ENCODE measurements around the gene DGKK. TPM values are rescaled to one million over a fixed set of nuclear protein-coding genes. Genes with fewer than 3 reads are reported as not detected.
"Not testable (repeated sequence)": the region's sequence is repeated elsewhere in the genome, so short reads cannot be mapped to it uniquely, and the experiment has no call there.

The DGKK gene
- total RNA-seq, 1 donor from 2014 or later: not detected

DNA sequence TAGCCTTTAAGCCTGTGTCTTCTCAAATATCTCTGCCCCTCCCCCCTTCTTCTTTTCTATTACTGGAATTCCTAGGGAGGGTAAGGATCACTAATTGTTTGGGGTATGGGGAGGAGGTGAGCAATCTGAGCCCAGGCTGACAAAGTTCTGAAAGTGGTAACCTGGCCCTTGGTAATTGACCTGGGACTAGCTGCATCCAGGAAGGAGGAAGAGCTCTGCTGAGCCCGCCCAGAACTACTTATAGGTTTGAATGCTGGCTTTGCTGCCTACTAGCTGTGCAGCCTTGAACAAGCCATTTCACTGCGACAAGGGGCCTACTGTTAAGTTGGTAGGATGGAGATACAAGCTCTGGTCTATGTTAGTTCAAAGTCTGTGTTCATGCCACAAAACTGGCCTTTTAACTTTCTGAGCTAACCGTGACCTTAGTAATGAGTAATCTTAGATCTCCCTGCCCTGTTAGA, 37.8 kb downstream of the DGKK start:
- intact Hi-C loops (cut with micrococcal nuclease): no loop called here

GRCh38 chrX:50431623-50432022, 39.0 kb downstream of the DGKK start:
- intact Hi-C loops (cut with micrococcal nuclease): no loop called here

GRCh38 chrX:50430917-50431575, 39.6 kb downstream of the DGKK start:
- intact Hi-C loops (cut with micrococcal nuclease): no loop called here

DNA sequence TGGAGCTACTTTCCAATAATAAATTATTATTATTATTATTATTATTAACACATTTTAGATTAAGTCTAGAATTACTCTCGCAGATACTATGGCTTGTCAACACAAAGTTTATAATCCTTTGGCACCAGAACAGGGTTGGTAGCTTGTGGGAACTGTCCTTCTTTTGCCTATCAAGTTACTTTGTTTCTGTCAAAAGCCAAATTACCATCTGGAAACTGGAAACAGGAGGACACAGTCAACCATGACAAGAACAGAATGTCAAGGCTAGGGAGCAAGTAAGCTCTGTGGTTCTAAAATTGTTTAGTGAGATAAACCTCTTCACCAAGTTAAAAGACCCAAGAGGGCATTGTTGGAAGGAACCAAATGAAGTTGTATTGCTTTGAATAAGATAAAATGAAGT, 42.5 kb downstream of the DGKK start:
- intact Hi-C loops (cut with micrococcal nuclease): no loop called here

- intact Hi-C loops (cut with micrococcal nuclease): no loop called here
Observed at GRCh38 chrX:50407976-50408375, 62.6 kb downstream of the DGKK start.

GRCh38 chrX:50403903-50404302, 66.7 kb downstream of the DGKK start:
- intact Hi-C loops (cut with micrococcal nuclease): no loop called here

GRCh38 chrX:50402886-50403285, 67.7 kb downstream of the DGKK start:
- intact Hi-C loops (cut with micrococcal nuclease): no loop called here

DNA sequence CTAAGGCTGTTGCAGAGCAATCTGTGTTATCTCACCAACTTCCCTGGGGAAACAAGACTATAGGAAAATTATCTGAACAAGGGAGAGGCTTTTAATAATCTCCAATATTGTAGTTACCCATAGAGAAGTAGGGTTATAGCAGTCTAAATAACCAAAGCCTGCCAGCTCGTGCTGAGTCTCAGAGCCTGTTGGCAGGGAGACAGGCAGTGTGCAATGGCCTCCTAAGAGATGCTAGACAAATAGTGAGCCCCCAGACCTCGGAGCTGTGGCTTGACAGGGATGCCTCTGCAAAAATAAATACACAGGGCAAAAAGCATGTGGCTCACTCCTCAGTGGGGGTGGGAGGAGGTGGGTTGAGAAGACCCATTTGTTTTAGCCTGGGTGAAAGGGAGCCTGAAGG, 76.7 kb downstream of the DGKK start:
- intact Hi-C loops (cut with micrococcal nuclease): no loop called here

GRCh38 chrX:50386520-50386919, 84.1 kb downstream of the DGKK start:
- intact Hi-C loops (cut with micrococcal nuclease): no loop called here

GRCh38 chrX:50381729-50382415, 88.8 kb downstream of the DGKK start:
- intact Hi-C loops (cut with micrococcal nuclease): no loop called here

DNA sequence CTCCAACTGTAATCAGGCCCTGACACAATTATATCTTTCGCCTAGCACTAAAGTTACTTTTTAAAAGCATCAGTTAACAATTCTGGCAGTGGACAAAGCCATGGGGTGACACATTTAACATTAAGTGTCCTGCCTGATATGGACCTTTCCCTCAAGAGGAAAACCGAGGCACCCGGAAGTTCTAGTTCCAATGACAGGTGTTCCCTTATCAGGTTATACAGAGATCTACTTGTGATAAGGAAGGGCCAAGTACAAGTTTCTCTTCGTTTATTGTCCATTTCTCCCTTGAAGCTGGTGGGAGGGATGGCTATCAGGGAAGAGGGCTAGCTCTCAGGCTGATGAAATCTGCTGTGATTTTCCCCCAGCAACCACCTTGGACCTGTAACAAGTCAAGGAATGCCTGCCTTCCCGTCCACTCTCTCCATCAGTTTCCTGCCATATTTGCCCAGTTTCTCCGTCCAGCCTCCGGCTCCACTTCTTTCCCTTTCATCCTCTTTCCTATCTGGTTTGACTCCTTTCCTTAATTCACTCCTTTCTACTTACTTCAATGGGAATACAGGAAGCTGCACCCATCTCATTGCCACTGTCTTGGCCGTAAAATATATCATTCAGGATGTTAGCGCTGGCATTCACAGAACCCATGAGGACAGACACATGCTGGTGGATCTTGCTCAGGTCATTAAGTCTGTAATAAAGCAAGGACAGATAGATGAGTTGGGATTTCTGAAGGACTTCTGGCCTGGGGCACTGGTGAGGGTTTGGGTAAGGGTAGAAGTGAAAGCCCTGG, 95.0 kb downstream of the DGKK start:
- intact Hi-C loops (cut with micrococcal nuclease): no loop called here

DNA sequence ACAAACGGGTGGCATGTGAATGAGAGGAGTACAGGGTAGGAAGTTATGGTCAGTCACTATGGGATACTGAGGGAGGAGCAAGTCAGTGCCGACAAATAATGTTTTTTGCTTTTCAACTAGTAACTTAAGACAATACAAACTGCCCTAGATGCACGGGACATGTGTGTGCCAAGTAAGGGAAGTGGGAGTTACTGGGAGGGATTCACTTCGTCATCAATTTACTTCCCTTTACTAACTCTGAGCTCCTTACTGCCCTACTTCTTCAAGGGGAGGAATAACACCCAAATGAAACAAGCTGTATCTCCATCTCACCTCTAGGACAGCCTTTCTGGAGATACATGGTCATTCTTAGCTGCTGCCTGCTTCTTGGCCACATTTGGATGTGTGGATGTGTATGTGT, 97.7 kb downstream of the DGKK start:
- intact Hi-C loops (cut with micrococcal nuclease): no loop called here

- intact Hi-C loops (cut with micrococcal nuclease): no loop called here
Observed at GRCh38 chrX:50343917-50344316, 126.7 kb downstream of the DGKK start.

GRCh38 chrX:50333308-50333707, 137.3 kb downstream of the DGKK start:
- intact Hi-C loops (cut with micrococcal nuclease): no loop called here

DNA sequence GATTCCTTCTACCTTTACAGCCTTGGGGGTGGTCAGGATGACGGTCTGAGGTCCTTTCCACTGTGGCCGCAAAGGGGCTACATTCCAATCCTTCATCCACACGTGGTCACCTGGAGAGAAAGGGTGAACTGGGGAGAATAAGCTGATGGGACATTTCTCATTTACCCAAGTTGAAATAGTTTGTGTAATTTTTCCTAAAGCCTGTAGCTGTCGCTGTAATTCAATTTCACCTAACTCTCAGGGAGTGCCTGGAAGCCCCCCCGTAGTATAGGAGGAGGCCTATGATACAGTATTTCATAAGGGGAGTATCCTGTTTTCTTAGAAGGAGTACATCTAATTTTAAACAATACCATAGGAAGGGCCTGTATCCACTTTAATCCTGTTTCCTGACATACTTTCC, 138.0 kb downstream of the DGKK start:
- intact Hi-C loops (cut with micrococcal nuclease): not testable (repeated sequence)

DNA sequence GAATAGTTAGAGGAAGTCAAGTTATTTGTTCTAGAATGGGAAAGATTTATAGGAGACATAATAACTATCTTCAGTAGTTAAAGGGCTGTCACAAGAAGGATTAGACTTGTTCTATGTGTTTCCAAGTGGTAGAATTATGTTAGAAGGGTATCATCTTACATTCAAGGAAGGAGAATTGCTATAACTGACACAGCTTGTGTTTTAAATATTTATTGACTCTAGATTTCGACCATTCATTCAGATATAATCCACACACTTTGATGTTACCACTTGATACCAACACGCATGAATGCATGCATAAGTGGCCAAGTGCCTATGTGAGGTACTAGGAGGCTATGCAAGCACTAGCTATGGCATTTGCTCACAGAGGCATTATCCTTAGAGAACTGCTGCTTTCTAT, 143.4 kb downstream of the DGKK start:
- intact Hi-C loops (cut with micrococcal nuclease): no loop called here

Measured in T-helper 1 cell treated with Interleukin-12 subunit alpha and Interleukin-12 subunit beta and Interleukin-4 antibody, amounts not matched to agents 30 ng/mL and 1 ng/mL, for 36 hours (primary cell).